H1 (cell line): ENCODE results near the gene SCNN1A. TPM values are rescaled to one million over a fixed set of nuclear protein-coding genes. Genes with fewer than 3 reads are reported as not detected.

Source experiments
- ASH2L ChIP-seq: fragments of 200-600, 300-600 bp; sonication (generic); IDR thresholded peaks from one replicate; pipeline ENCODE4 v1.7.1; 2017; ENCODE audit warnings: low read length
- ATF3 ChIP-seq: IDR thresholded peaks from 2 replicates; pipeline ENCODE4 v1.6.1; 2011; ENCODE audit warnings: low read depth, mild to moderate bottlenecking, low read length; ENCODE audit not compliant: insufficient read depth
- BACH1 ChIP-seq: IDR thresholded peaks from 2 replicates; pipeline ENCODE4 v1.6.1; 2012; ENCODE audit warnings: low read length, improper control_type of control experiment
- CEBPB ChIP-seq: IDR thresholded peaks from 2 replicates; pipeline ENCODE4 v1.6.1; 2012; ENCODE audit warnings: low read depth, low read length
- CREB1 ChIP-seq: IDR thresholded peaks from 2 replicates; pipeline ENCODE4 v1.6.1; 2012; ENCODE audit warnings: inconsistent platforms
- EGR1 ChIP-seq: IDR thresholded peaks from 2 replicates; pipeline ENCODE4 v1.6.1; 2011; ENCODE audit warnings: low read depth, low read length, borderline replicate concordance
- EZH2 ChIP-seq: fragments of 200-600 bp; sonication (generic); IDR thresholded peaks from 2 replicates; pipeline ENCODE4 v1.7.1; 2012; ENCODE audit warnings: low read depth, mild to moderate bottlenecking, moderate library complexity, low read length, inconsistent platforms; ENCODE audit not compliant: severe bottlenecking
- GTF2F1 ChIP-seq: IDR thresholded peaks from 2 replicates; pipeline ENCODE4 v1.6.1; 2012; ENCODE audit warnings: low read depth, low read length, improper control_type of control experiment, borderline replicate concordance
- HDAC2 ChIP-seq, 2 experiments: fragments of 300-600 bp in 1 of 2; sonication (generic) in 1 of 2; IDR thresholded peaks; 2 replicates each; pipeline ENCODE4 v1.6.1; 2011 to 2012; ENCODE audit warnings: low read depth in 2 of 2, low read length in 2 of 2, mild to moderate bottlenecking in 2 of 2, moderate library complexity in 2 of 2, borderline replicate concordance in 1 of 2, inconsistent platforms in 1 of 2
- KDM1A ChIP-seq: fragments of 200-600, 300-600 bp; sonication (generic); IDR thresholded peaks from 2 replicates; pipeline ENCODE4 v1.7.1; 2016; ENCODE audit warnings: mild to moderate bottlenecking, low read length, borderline replicate concordance
- KDM4A ChIP-seq: IDR thresholded peaks from one replicate; pipeline ENCODE4 v1.7.1; 2012; ENCODE audit warnings: low read depth, mild to moderate bottlenecking, moderate library complexity, low read length, inconsistent platforms; ENCODE audit not compliant: severe bottlenecking
- KDM5A ChIP-seq: fragments of 200-600 bp; IDR thresholded peaks from 2 replicates; pipeline ENCODE4 v1.7.1; 2012; ENCODE audit warnings: mild to moderate bottlenecking, low read length, inconsistent platforms, mixed read lengths
- NRF1 ChIP-seq: IDR thresholded peaks from 2 replicates; pipeline ENCODE4 v1.6.1; 2011; ENCODE audit warnings: mild to moderate bottlenecking, low read depth, low read length, improper control_type of control experiment
- POLR2AphosphoS5 ChIP-seq: IDR thresholded peaks from 2 replicates; pipeline ENCODE4 v1.6.1; 2011; ENCODE audit warnings: low read depth, low read length
- POU5F1 ChIP-seq: IDR thresholded peaks from 2 replicates; pipeline ENCODE4 v1.6.1; 2011; ENCODE audit warnings: low read depth, mild to moderate bottlenecking, low read length, moderate library complexity
- SAP30 ChIP-seq: fragments of 300-600 bp; sonication (generic); IDR thresholded peaks from 2 replicates; pipeline ENCODE4 v1.7.1; 2012; ENCODE audit warnings: low read length, moderate library complexity, mild to moderate bottlenecking, inconsistent platforms; ENCODE audit not compliant: insufficient read depth, insufficient replicate concordance
- SIN3A ChIP-seq, 2 experiments: IDR thresholded peaks in 1 of 2; conservative IDR thresholded peaks in 1 of 2; 2 replicates each; pipeline ENCODE4 v1.6.1; 2011 to 2012; ENCODE audit warnings: low read length in 2 of 2, improper control_type of control experiment in 1 of 2, low read depth in 1 of 2, mild to moderate bottlenecking in 1 of 2
- TAF7 ChIP-seq: optimal IDR thresholded peaks from 2 replicates; pipeline ENCODE3; 2011; ENCODE audit warnings: low read depth, mild to moderate bottlenecking, inconsistent platforms, low read length, moderate library complexity, borderline replicate concordance
- TBP ChIP-seq: IDR thresholded peaks from 2 replicates; pipeline ENCODE4 v1.6.1; 2011; ENCODE audit warnings: low read depth, low read length, improper control_type of control experiment
- TCF12 ChIP-seq: IDR thresholded peaks from 2 replicates; pipeline ENCODE4 v1.6.1; 2011; ENCODE audit warnings: low read depth, mild to moderate bottlenecking, low read length
- polyA plus RNA-seq, 7 experiments: library from polyadenylated mRNA; depleted of rRNA in 3 of 7; stranded (reverse) in 5 of 7; unstranded in 2 of 7; fragments of >200 nt in 5 of 7; fragments of 200-250 nt in 2 of 7; gene quantifications; 1 replicate in 5 of 7; 2 replicates in 1 of 7; 4 replicates in 1 of 7; pipeline versions ENCODE4 v1.2.1 to v1.2.3, GENCODE V29; 2011 to 2013; ENCODE audit warnings: missing spikeins in 2 of 7, mixed read lengths in 2 of 7
- total RNA-seq: library from RNA; stranded (reverse); fragmentation: NEBNext Ultra II Directional; extraction: Animal tissue kit (Norgen Biotek cat#: 25700); gene quantifications from 2 replicates; pipeline ENCODE4 v1.2.1, GENCODE V29; 2021
- TF ChIP-seq, protein P1 (sequence below), 3 experiments: IDR thresholded peaks; 1 replicate in 2 of 3; 2 replicates in 1 of 3; pipeline versions ENCODE4 v1.5.1 to v1.6.1; 2011; ENCODE audit warnings: low read length in 3 of 3, mild to moderate bottlenecking in 3 of 3, inconsistent platforms in 2 of 3, low read depth in 1 of 3, moderate library complexity in 1 of 3; ENCODE audit not compliant: insufficient read depth in 1 of 3; ENCODE audit errors: control extremely low read depth in 1 of 3

SCNN1A gene
- total and polyA plus RNA-seq, 2 of the 8 experiments (the other 6 are each of a cell fraction or from before 2014, with no cell fraction given): 85.5 to 156 TPM

GRCh38 chr12:6335451-6336078 is 39.8 kb downstream of the SCNN1A start (continued):
- no peak for TF ChIP-seq KDM4A
- no peak for TF ChIP-seq KDM5A
- no peak for TF ChIP-seq HDAC2 (IDR thresholded peaks at IDR 0.05; ENCODE audit: borderline replicate concordance in 1 of 2, low read depth in 2 of 2, low read length in 2 of 2)
- TF ChIP-seq EGR1: 0 out of 2 replicates have a peak, but pooled peaks have one; percentile 11
- TF ChIP-seq ASH2L: no peak
- 0 out of 2 replicates have a peak, but pooled peaks have one; percentile 0 for TF ChIP-seq ATF3
- no peak for TF ChIP-seq NRF1
- no peak for TF ChIP-seq POLR2AphosphoS5
- no peak for TF ChIP-seq CREB1
- no peak for TF ChIP-seq CEBPB
- no peak for TF ChIP-seq TCF12
- no peak for TF ChIP-seq TBP
- TF ChIP-seq EZH2: no peak
- TF ChIP-seq TAF7: no peak
- TF ChIP-seq SIN3A (conservative IDR thresholded peaks at IDR 0.05 in 1 of 2, IDR thresholded peaks at IDR 0.05 in 1 of 2; ENCODE audit: low read depth in 1 of 2, low read length in 2 of 2): peak in 1 of 2 experiments; percentile 39; a peak in 1 of 4 replicates
- no peak for TF ChIP-seq GTF2F1
- TF ChIP-seq BACH1: no peak
- no peak for TF ChIP-seq KDM1A
- no peak for TF ChIP-seq SAP30
- TF ChIP-seq, protein P1, sequence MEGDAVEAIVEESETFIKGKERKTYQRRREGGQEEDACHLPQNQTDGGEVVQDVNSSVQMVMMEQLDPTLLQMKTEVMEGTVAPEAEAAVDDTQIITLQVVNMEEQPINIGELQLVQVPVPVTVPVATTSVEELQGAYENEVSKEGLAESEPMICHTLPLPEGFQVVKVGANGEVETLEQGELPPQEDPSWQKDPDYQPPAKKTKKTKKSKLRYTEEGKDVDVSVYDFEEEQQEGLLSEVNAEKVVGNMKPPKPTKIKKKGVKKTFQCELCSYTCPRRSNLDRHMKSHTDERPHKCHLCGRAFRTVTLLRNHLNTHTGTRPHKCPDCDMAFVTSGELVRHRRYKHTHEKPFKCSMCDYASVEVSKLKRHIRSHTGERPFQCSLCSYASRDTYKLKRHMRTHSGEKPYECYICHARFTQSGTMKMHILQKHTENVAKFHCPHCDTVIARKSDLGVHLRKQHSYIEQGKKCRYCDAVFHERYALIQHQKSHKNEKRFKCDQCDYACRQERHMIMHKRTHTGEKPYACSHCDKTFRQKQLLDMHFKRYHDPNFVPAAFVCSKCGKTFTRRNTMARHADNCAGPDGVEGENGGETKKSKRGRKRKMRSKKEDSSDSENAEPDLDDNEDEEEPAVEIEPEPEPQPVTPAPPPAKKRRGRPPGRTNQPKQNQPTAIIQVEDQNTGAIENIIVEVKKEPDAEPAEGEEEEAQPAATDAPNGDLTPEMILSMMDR (IDR thresholded peaks at IDR 0.05; ENCODE audit: control extremely low read depth in 1 of 3, insufficient read depth in 1 of 3, low read depth in 1 of 3, low read length in 3 of 3): peak in 2 of 3 experiments; percentile 48 to 53; a peak in 3 of 4 replicates
- TF ChIP-seq POU5F1: no peak
